Stimulated activated CD4-positive, alpha-beta T cell treated with anti-CD3 and anti-CD28 coated beads, TNF-alpha, amount 100 ng/mL, for 4 hours (primary cell): ENCODE results near the gene SUPT5H.

ENCODE experiments used
- DNase-seq, 3 experiments: peaks; one replicate each; pipeline ENCODE4 v3.0.0-alpha.2; 2020; ENCODE audit warnings: low read depth in 3 of 3

SUPT5H gene

DNA sequence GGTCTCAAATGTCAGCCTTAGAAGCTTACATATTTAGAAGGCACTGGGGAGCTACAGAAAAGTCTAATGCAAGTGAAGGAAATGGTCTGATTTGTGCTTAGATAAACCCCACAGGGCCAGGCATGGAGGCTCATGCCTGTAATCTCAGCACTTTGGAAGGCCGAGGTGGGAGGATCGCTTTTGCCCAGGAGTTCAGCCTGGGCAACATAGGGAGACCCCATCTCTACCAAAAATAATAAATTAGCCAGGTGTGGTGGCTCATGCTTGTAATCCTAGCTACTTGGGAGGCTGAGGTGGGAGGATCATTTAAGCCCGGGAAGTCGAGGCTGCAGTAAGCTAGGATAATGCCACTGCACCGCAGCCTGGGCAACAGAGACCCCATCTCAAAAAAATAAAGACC is 50.7 kb downstream of the SUPT5H start:
- no peak for DNase-seq

DNA sequence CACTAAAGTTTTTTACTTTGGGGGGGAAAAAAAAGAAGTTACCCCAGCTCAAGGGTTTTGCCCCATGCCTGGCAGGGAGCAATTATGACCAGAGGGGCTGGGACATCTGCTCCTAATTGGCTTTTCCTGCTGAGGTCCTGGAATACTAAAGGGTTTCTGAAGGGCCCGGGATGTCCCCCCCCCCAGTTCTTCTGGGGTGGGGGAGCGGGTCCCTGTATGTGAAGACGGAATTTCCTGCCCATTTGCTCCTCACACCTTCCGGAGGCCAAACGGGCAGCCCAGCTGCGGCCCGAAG is 52.3 kb downstream of the SUPT5H start:
- DNase-seq, result no peak

DNA sequence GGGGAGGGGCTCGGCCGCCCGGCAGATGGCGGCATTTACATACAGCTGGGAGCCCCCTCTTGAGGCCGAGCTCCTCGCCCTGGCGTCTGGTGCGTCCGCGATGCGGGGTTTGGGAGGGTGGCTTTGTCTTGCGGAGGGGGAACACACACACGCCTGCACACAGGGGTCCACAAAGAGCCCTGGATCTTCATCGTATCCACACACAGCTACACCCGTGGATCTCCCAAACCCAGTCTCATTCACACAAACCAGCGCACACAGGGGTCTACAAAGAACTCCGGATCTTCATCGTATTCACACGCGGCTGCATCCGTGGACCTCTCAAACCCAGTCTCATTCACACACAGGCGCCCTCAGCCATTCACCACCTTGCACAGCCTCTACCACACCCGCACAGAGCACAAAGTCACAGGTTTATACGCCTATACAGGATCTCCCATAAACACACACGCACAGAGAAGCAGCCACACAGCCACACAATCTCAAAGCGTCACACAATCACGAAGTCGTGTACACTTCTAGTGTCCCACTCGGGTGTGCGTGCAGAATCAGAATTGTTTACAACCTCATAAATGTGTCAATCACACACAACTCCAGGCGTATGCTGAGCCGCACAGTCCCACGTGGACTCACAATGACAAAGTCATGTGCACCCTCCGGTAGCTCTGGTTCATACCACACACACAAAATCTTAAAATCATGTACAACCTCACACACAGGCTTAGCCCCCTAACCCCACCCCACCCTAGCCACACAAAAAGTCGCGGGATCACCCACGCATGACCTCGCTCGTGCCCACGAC is 52.8 kb downstream of the SUPT5H start:
- no peak for DNase-seq

DNA sequence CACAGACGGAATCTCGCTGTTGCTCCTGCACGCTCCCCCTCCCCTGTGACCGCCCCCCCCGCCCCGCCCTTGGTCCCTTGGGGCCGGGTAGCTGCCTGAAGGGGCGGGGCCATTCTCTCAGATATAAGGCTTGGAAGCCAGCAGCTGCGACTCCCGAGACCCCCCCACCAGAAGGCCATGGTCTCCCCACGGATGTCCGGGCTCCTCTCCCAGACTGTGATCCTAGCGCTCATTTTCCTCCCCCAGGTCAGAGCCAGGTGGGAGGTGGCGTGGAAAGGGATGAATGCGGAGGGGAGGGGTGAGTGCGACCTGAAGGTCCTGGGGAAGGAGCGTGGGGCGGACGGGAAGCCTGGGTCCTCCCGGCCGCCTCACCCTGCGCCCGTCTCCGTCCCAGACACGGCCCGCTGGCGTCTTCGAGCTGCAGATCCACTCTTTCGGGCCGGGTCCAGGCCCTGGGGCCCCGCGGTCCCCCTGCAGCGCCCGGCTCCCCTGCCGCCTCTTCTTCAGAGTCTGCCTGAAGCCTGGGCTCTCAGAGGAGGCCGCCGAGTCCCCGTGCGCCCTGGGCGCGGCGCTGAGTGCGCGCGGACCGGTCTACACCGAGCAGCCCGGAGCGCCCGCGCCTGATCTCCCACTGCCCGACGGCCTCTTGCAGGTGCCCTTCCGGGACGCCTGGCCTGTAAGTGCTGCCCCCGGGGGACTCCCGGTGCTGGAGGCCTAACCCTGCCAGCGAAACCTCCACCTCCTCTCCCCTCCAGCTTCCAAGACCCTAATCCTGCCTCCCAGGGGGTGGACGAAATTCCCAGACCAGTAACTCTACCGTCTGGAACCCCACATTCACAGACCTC is 53.6 kb downstream of the SUPT5H start, which contains the start of gene DLL3:
Gene DLL3 (plus strand): TSS at position 150 of the 845 bp plus-strand sequence. CDS start 28 bp downstream, at position 178.
- DNase-seq, result no peak

DNA sequence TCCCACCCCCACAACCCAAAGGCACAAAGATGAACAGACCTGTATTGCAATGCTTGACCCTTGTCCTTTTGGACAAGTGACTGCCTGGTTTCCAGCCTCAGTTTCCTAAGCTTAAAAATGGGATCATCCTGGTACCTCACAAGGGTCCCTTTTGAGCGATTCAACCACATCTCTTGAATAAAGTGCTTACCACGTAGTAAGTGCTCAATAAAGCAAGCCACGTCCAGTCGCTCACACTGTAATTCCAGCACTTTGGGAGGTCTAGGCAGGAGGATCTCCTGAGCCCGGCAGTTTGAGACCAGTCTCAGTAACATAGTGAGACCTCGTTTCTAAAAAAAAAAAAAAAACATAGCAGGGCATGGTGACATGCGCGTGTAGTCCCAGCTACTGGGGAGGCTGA is 54.5 kb downstream of the SUPT5H start:
- DNase-seq, result no peak

DNA sequence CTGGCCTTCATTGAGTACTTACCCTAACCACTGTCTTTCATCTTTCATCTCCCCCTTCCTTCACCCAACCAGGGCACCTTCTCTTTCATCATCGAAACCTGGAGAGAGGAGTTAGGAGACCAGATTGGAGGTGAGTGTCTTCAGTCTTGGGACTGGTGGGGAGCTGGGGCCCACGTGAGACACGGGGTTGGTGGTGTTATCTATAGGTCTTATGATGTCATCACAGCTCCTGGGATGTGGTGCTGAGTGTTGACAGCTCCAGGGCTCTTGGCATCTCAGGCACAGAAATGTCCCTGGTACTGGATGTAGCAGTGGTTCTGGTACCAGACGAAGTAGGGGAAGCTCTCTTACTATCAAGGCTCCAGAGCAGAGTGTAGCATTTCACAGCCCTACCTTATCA is 55.2 kb downstream of the SUPT5H start:
- no peak for DNase-seq

DNA sequence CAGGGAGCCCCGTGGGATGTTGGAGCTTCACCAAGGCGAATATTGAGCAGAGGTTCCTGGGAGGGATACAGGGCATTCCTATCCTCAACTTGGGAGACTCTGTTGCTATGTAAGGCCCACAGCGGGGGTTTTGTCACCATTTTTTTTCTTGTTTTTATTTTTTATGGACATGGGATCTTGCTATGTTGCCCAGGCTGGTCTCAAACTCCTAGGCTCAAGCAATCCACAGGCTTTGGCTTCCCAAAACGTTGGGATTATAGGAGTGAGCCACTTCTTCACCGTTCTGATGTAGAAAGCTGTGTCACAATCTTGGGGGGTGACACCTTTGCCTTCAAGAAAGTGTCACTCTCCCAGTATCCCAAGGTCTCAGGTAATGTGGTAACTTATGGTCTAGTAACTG is 56.0 kb downstream of the SUPT5H start:
- no peak for DNase-seq

DNA sequence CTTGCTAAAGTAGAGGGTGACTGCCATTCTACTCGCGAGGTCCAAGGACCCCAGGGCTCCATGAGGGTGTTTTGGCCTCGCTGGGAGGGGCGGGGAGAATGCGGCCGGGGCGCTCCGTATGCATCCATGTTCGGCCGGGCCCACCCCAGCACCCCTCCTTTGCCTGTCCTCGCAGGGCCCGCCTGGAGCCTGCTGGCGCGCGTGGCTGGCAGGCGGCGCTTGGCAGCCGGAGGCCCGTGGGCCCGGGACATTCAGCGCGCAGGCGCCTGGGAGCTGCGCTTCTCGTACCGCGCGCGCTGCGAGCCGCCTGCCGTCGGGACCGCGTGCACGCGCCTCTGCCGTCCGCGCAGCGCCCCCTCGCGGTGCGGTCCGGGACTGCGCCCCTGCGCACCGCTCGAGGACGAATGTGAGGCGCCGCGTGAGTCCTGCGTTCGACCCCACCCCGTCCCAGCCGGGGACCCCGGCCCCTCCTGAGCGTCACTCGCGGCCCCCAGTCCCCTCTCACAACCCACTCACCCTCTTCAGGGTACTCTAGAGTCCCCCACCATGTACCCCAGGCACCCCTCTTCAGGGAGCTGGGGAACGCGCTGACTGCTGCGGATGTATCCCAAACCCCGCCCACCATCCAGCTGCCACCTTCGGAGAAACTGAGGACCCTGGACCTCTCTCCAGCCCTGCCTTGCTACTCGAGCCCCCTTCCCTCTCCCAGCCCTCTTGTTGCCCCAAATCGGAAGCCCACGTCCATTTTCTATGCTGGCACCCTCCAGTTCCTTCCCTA is 57.4 kb downstream of the SUPT5H start:
- DNase-seq, result peak; percentile 57 to 62 (median 57)

DNA sequence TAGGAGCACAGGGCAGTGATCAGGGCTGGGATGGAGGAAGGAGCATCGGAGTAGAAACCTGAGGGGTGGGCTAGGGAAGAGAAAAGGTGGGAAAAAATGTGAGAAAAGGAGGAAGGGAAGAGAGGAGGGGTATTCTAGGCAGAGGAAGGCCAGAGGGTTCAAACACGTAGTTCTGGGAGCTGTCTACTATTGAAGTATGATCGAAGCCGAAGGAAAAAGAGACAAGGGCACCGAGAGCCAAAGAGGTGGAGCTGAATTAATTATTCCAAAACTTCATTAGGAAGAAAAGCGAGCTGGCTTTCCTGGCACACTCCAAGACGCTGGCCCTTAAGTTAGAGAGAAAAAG is 61.2 kb downstream of the SUPT5H start:
- DNase-seq, result no peak

DNA sequence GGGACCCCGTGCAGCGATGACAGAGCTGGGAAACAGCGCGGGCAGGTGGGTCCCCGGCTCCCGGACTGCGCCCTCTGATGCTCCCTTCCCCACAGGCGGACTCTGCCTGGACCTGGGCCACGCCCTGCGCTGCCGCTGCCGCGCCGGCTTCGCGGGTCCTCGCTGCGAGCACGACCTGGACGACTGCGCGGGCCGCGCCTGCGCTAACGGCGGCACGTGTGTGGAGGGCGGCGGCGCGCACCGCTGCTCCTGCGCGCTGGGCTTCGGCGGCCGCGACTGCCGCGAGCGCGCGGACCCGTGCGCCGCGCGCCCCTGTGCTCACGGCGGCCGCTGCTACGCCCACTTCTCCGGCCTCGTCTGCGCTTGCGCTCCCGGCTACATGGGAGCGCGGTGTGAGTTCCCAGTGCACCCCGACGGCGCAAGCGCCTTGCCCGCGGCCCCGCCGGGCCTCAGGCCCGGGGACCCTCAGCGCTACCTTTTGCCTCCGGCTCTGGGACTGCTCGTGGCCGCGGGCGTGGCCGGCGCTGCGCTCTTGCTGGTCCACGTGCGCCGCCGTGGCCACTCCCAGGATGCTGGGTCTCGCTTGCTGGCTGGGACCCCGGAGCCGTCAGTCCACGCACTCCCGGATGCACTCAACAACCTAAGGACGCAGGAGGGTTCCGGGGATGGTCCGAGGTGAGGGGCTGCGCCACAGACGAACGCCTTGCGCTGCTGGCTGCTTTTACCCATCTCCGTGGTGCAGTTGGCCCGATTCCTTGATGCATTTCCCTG is 61.7 kb downstream of the SUPT5H start:
- peak in 1 of 3 experiments; percentile 32 for DNase-seq

DNA sequence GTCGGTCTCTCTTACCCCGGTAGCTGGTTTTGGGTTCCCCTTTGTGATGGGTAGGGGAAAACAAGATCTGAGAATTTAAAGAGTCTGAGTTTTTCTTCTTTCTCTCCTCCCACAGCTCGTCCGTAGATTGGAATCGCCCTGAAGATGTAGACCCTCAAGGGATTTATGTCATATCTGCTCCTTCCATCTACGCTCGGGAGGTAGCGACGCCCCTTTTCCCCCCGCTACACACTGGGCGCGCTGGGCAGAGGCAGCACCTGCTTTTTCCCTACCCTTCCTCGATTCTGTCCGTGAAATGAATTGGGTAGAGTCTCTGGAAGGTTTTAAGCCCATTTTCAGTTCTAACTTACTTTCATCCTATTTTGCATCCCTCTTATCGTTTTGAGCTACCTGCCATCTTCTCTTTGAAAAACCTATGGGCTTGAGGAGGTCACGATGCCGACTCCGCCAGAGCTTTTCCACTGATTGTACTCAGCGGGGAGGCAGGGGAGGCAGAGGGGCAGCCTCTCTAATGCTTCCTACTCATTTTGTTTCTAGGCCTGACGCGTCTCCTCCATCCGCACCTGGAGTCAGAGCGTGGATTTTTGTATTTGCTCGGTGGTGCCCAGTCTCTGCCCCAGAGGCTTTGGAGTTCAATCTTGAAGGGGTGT is 62.5 kb downstream of the SUPT5H start:
- DNase-seq, result no peak

DNA sequence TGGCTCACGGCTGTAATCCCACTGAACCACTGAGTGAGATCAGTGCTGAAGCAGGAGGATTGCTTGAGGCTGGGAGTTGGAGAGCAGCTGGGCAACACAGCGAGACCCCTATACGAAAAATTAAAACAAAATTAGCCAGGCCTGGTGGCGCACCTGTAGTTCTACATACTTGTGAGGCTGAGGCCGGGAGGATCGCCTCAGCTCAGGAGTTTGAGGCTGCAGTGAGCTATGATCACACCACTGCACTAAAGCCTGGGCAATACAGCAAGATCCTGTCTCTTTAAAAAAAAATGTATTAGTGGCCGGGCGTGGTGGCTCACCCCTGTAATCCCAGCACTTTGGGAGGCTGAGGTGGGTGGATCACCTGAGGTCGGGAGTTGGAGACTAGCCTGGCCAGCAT is 63.2 kb downstream of the SUPT5H start:
- no peak for DNase-seq

DNA sequence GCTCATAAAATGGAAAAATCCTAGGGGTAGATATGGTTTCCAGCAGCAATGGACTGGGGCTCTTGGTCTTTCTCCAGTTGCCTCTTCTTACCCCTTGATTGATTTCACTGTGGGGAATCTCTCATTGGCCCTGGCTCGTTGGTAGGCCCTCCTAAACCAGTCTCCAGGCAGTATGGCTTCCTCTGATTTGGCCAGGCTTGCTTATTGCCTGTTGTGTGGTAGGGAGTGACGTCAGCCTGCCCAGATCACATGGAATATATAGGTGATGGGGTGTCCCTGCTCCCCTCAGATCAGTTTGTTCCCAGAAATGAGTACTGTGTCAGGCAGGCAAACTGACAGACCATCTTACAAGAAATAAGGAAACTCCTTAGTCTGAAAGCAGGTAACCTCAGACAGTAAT is 63.9 kb downstream of the SUPT5H start:
- no peak for DNase-seq

DNA sequence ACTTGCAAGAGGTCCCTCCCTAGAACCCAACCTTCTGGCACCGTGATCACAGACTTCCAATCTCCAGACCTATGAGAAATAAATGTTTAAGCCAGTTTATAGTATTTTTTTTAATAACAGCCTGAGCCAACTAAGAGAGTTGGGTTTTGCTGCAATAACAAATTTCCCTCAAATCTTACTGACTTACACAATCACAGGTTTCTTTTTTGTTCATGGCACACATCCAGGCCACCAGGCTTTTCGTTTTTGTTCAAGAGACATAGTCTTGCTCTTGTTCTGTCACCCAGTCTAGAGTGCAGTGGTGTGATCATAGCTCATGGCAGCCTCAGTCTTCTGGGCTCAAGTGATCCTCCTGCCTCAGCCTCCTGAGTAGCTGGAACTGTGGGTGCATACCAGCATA is 67.6 kb downstream of the SUPT5H start:
- no peak for DNase-seq

DNA sequence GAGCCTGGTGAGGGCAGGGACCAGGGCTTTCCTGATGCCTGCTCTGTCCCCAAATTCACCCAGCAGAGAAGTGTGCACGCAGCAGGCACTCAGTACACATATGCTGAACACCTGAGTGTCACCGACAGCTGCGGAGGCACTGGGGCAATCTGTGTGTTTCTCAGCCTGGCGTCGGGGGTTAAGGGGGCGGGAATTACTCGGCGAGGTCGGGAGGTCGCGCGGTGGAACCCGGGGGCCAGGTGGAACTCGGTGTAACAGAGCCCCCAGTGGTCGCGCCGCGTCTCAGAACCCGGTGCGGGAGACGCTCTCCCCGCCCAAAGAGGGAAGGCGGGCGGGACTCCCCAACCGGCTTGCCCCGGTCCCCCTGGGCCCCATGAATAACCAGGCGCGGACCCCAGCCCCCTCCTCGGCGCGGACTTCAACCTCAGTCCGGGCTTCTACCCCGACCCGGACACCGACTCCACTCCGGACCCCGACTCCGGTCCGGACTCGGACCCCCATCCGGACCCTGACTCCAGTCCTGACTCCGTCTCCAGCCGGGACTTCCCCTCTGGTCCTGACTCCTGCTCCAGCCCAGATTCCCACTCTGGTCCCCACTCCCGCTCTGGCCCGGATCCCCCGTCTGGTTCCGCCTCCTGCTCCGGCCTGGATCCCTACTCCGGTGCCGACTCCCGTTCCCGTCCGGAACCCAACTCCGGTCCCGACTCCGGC is 69.6 kb downstream of the SUPT5H start, which contains the start of gene SELENOV:
Gene SELENOV (plus strand): TSS at position 300 of the 711 bp plus-strand sequence. CDS start 74 bp downstream, at position 374.
- no peak for DNase-seq

DNA sequence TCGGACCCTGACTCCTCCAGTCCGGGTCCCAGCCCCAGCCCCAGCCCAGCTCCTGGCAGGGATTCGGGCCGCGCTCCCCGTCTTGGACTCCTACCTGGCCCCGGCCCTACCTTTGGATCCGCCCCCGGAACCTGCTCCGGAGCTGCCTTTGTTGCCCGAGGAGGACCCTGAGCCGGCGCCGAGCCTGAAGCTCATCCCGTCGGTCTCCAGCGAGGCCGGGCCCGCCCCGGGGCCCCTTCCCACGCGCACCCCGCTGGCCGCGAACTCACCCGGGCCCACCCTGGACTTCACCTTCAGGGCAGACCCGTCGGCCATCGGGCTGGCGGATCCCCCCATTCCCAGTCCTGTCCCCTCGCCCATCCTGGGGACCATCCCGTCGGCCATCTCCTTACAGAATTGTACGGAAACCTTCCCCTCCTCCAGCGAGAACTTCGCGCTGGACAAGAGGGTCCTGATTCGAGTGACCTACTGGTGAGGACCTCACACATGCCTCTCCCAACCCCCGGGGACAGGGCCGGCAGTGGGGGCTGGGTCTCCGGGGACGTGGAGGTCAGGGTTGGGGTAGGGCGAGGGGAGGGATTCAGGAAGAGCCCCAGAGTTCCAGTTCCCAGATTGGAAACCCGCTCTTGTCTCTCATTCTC is 70.3 kb downstream of the SUPT5H start:
- DNase-seq, result no peak

DNA sequence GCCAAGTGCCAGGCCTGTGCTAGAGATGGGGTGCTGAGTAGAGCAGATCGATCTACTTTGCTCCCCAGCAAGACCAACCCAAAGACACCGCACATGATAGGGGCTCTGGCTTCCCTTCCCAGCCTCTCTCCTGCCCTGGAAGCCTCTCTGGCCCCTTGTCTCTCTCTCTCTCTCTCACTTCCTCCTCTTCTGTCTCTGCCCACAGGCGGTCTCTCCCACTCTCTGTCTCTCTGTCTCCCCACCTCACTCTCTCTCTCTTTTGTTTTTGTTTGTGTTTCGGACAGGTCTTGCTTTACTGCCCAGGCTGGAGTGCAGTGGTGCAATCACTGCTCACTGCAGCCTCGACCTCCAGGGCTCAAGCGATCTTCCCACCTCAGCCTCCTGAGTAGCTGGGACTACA is 70.9 kb downstream of the SUPT5H start:
- DNase-seq, result no peak

DNA sequence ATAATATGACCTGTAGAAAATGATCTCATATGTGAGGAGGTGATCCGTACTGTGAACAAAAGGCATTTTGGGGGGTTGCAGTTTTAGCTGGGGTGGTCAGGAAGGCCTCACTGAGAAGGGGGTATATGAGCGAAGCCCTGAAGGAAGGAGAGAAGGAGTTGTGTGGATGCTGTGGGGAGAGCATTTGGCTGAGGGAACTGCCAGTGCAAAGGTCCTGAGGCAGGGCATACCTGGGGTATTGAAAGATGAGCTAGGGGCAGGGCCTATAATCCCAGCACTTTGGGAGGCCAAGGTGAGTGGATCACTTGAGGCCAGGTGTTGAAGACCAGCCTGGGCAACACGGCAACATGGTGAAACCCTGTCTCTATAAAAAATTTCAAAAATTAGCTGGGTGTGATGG is 72.0 kb downstream of the SUPT5H start:
- DNase-seq, result no peak

DNA sequence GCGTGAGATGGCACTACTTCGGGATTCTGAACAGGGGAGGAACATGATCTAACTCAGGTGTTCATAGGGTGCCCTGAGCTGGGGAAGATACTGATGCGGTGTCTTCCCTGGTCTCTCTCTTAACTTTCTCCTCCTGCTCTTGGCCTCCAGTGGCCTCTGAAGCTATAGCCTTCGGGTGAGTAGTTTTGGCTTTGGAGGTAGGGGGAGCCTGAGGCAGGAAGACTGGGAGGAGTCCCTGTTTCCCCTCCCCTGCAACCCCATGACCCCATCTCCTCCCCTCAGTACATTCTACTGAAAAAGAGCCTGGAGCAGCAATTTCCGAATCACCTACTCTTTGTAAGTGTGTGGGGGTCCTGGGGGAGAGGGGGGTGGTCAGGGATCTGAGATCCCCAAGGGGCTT is 73.1 kb downstream of the SUPT5H start:
- DNase-seq, result no peak

DNA sequence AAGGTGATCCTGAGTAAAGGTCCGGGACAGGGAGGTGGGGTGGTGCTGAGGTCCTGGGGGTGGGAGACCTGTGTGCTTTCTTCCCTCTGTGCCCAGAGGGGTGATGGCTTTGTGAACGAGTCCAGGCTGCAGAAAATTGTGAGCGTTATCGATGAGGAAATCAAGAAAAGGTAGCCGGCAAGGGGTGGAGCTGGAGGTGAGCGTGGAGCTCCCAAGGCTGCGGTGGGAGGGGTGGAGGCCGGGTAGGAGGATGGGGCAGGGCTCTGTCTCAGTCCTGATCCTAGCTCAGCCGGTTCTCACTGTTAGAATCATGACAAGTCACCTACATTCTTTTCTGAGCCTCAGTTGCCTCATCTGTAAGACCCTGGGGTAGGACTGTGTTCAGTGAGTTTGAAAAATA is 73.6 kb downstream of the SUPT5H start:
- DNase-seq, result no peak
